GM12878 (cell line): ENCODE data around the gene UTP25. TPM values are rescaled to one million over a fixed set of nuclear protein-coding genes. Genes with fewer than 3 reads are reported as not detected.

ENCODE experiments used
- ATAC-seq: fragments of 200-7000 bp; cut with Tn5 transposase; 3 replicates; pipeline ENCODE4 v1.9.1; 2020; ENCODE audit warnings: mild to moderate bottlenecking, moderate library complexity
- BruUV-seq: library from RNA; stranded (reverse); fragments of 400-500 nt; replicated peaks from 2 replicates; lab custom pipeline; 2021; lab: Mats Ljungman, UMichigan
- CTCF ChIA-PET: fragments of 300-600 bp; sonication (Branson Sonifier 250); formaldehyde crosslinking; extraction: SDS; loops from one replicate; lab custom pipeline; 2021; ENCODE audit warnings: inconsistent platforms; lab: Yijun Ruan, JAX
- POLR2A ChIA-PET: fragments of 350-600 bp; formaldehyde crosslinking; extraction: SDS; loops from one replicate; lab custom pipeline; 2021; ENCODE audit warnings: inconsistent platforms; lab: Charles Lee
- RAD21 ChIA-PET: fragments of 300-600 bp; sonication (Branson Sonifier 250); formaldehyde crosslinking; loops from one replicate; lab custom pipeline; 2023; ENCODE audit warnings: antibody characterized with exemption; ENCODE audit not compliant: unreplicated experiment; lab: Charles Lee
- SMC1A ChIA-PET: fragments of 300-600 bp; sonication (Branson Sonifier 250); formaldehyde crosslinking; loops from one replicate; lab custom pipeline; 2023; ENCODE audit not compliant: unreplicated experiment, uncharacterized antibody; lab: Charles Lee
- DNase-seq: peaks from one replicate; pipeline ENCODE4 v3.0.0-alpha.2; 2011; ENCODE audit warnings: low read depth, low spot score
- FAIRE-seq: peaks from 3 replicates; lab custom pipeline; 2011; peaks lifted over from hg19 to GRCh38; lab: Jason Lieb, UNC
- H2AFZ ChIP-seq: 2 replicates; pipeline ENCODE4 v1.6.0; 2011; ENCODE audit warnings: low read depth, low read length, control low read depth; ENCODE audit not compliant: control insufficient read depth
- H3K27ac ChIP-seq: 2 replicates; pipeline ENCODE4 v1.5.1; 2011; ENCODE audit warnings: control low read depth; ENCODE audit not compliant: control insufficient read depth, insufficient read depth
- H3K27me3 ChIP-seq, 2 experiments: replicated peaks in 1 of 2; 2 replicates each; pipeline versions ENCODE4 v1.6.0 to v1.6.1; 2011; ENCODE audit warnings: low read length in 1 of 2; ENCODE audit not compliant: control insufficient read depth in 2 of 2, insufficient read depth in 2 of 2
- H3K36me3 ChIP-seq, 2 experiments: 2 replicates each; pipeline ENCODE4 v1.5.1; 2011; ENCODE audit warnings: low read length in 1 of 2; ENCODE audit not compliant: control insufficient read depth in 2 of 2, insufficient read depth in 2 of 2
- H3K4me1 ChIP-seq: 2 replicates; pipeline ENCODE4 v1.6.1; 2011; ENCODE audit warnings: mild to moderate bottlenecking, low read length, moderate library complexity, mixed read lengths; ENCODE audit not compliant: control insufficient read depth, insufficient read depth
- H3K4me2 ChIP-seq: 2 replicates; pipeline ENCODE4 v1.6.0; 2011; ENCODE audit warnings: control low read depth; ENCODE audit not compliant: control insufficient read depth, insufficient read depth
- H3K4me3 ChIP-seq: fragments of 200-600 bp; sonication (generic); 2 replicates; pipeline ENCODE4 v1.5.1; 2016
- H3K79me2 ChIP-seq: 2 replicates; pipeline ENCODE4 v1.6.0; 2011; ENCODE audit warnings: low read length; ENCODE audit not compliant: control insufficient read depth, insufficient read depth
- H3K9ac ChIP-seq: 2 replicates; pipeline ENCODE4 v1.8.0; 2011; ENCODE audit warnings: low read length, control low read depth, mixed read lengths; ENCODE audit not compliant: control insufficient read depth, insufficient read depth
- H3K9me3 ChIP-seq: replicated peaks from 3 replicates; pipeline ENCODE4 v1.5.1; 2011; ENCODE audit warnings: mild to moderate bottlenecking, low read length; ENCODE audit not compliant: control insufficient read depth, insufficient read depth
- H4K20me1 ChIP-seq: 2 replicates; pipeline ENCODE4 v1.6.0; 2011; ENCODE audit not compliant: control insufficient read depth, insufficient read depth
- CUX1 ChIP-seq: IDR thresholded peaks from 2 replicates; pipeline ENCODE4 v1.6.1; 2012; ENCODE audit warnings: improper control_type of control experiment, low read depth, low read length; ENCODE audit not compliant: insufficient replicate concordance
- EGR1 ChIP-seq, 2 experiments: IDR thresholded peaks; 1 replicate in 1 of 2; 2 replicates in 1 of 2; pipeline ENCODE4 v1.6.1; 2011 to 2012; ENCODE audit warnings: low read depth in 2 of 2, low read length in 2 of 2, borderline replicate concordance in 1 of 2, mild to moderate bottlenecking in 1 of 2, moderate library complexity in 1 of 2
- GABPA ChIP-seq: IDR thresholded peaks from 2 replicates; pipeline ENCODE4 v1.6.1; 2014; ENCODE audit warnings: antibody characterized with exemption, low read depth, mild to moderate bottlenecking, inconsistent platforms
- IKZF2 ChIP-seq, 2 experiments: fragments of 450-650 bp; IDR thresholded peaks; 2 replicates each; pipeline ENCODE4 v1.6.1; 2017; ENCODE audit warnings: mild to moderate bottlenecking in 2 of 2, moderate library complexity in 2 of 2
- IRF4 ChIP-seq: IDR thresholded peaks from 2 replicates; pipeline ENCODE4 v1.6.1; 2011; ENCODE audit warnings: low read depth, low read length
- JUNB ChIP-seq: IDR thresholded peaks from 2 replicates; pipeline ENCODE4 v1.6.1; 2016; ENCODE audit warnings: antibody characterized with exemption, mild to moderate bottlenecking
- NFYA ChIP-seq: IDR thresholded peaks from 2 replicates; pipeline ENCODE4 v1.6.1; 2011; ENCODE audit warnings: low read depth, mild to moderate bottlenecking, low read length, improper control_type of control experiment, borderline replicate concordance
- PKNOX1 ChIP-seq: fragments of 450-650 bp; IDR thresholded peaks from 2 replicates; pipeline ENCODE4 v1.6.1; 2016; ENCODE audit warnings: mild to moderate bottlenecking
- RELB ChIP-seq: fragments of 450-650 bp; IDR thresholded peaks from 2 replicates; pipeline ENCODE4 v1.6.1; 2017; ENCODE audit warnings: low read depth, mild to moderate bottlenecking, moderate library complexity
- RFX5 ChIP-seq: IDR thresholded peaks from 2 replicates; pipeline ENCODE4 v1.6.1; 2011; ENCODE audit warnings: low read depth, low read length, improper control_type of control experiment
- SMAD5 ChIP-seq: IDR thresholded peaks from 2 replicates; pipeline ENCODE4 v1.6.1; 2016; ENCODE audit warnings: antibody characterized with exemption, low read depth
- WGBS: methylation state at CpG from one replicate; pipeline ENCODE4 v1.1.6; 2016; ENCODE audit warnings: low lambda C conversion rate; ENCODE audit not compliant: insufficient replicate concordance, insufficient coverage; ENCODE audit errors: missing lambda C conversion rate; 5-methylcytosine and 5-hydroxymethylcytosine counted together
- in situ Hi-C: fragments of 300-500 bp; cut with MboI; formaldehyde crosslinking; loops from 9 replicates; pipeline ENCODE4 v1.14.3; 2018; ENCODE audit warnings: mixed read lengths
- intact Hi-C: fragments of 100-400 bp; cut with micrococcal nuclease; formaldehyde crosslinking; loops from one replicate; pipeline ENCODE4 v1.14.2; 2022; ENCODE audit not compliant: unreplicated experiment
- polyA plus RNA-seq, 11 experiments: library from polyadenylated mRNA; depleted of rRNA in 4 of 11; unstranded in 6 of 11; stranded (reverse) in 5 of 11; fragments of >200 nt; fragmentation: Nextera tagmentation in 4 of 11; fragmentation: Illumina TruSeq in 1 of 11; extraction: Ambion mirVana in 4 of 11; extraction: Trizol in 1 of 11; gene quantifications; 1 replicate in 1 of 11; 2 replicates in 10 of 11; pipeline versions ENCODE4 v1.2.1 to v1.2.3, GENCODE V29; 2011 to 2016; ENCODE audit warnings: inconsistent platforms in 2 of 11, missing spikeins in 2 of 11, low read depth in 1 of 11
- total RNA-seq, 4 experiments: library from RNA; depleted of rRNA in 3 of 4; stranded (reverse); fragments of >200 nt in 3 of 4; fragmentation: Illumina TruSeq in 1 of 4; extraction: Trizol in 1 of 4; gene quantifications; 2 replicates each; pipeline versions ENCODE4 v1.2.1 to v1.2.3, GENCODE V29; 2013 to 2021
- TF ChIP-seq, protein P1 (sequence below): fragments of 450-650 bp; conservative IDR thresholded peaks from 2 replicates; pipeline ENCODE4 v1.6.1; 2017; ENCODE audit warnings: mild to moderate bottlenecking, moderate library complexity

UTP25 gene
- total and polyA plus RNA-seq, 10 of the 15 experiments (the other 5 are each of a cell fraction or from before 2014, with no cell fraction given) = 3.0 to 13.3 (median 8.5) TPM

DNA sequence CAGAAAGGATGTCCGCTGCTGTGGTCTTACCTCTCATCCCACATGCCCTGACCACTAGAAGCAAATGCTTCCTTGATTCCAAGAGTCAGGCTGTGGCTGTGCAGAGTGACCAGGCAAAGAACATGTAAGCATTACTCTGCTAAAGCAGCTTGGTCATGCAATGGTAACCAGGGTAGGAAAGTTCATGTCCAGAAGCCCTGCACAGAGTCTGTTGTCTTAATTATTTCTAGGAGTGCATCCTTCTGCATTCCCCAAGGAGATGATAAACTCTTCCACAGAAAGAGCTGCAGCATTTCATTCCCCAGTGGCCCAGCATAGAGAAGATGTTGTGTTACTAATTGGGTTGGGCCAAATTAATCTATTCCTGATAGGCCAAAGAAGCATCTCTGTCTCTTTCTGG, 10.1 kb upstream of the UTP25 start (continued):
- TF ChIP-seq IKZF2 (IDR thresholded peaks at IDR 0.05) (no peak), RELB (no peak), NFYA (no peak)

- SMC1A ChIA-PET = interaction anchor here (1.4 to 5.2 kb wide), 2 partner anchors 33 to 53 kb away, joined by 6 to 24 read pairs; no protein-coding TSS in a partner anchor
- no TSS peak for BruUV-seq
- 0% methylated on average over 1 of the region's 1 CpG for WGBS
- TF ChIP-seq JUNB (no peak), EGR1 (IDR thresholded peaks at IDR 0.05; ENCODE audit: borderline replicate concordance in 1 of 2, low read depth in 2 of 2, low read length in 2 of 2) (no peak), IRF4 (no peak), GABPA (no peak), RFX5 (no peak), PKNOX1 (no peak), SMAD5 (no peak), CUX1 (no peak)
- TF ChIP-seq, protein P1, sequence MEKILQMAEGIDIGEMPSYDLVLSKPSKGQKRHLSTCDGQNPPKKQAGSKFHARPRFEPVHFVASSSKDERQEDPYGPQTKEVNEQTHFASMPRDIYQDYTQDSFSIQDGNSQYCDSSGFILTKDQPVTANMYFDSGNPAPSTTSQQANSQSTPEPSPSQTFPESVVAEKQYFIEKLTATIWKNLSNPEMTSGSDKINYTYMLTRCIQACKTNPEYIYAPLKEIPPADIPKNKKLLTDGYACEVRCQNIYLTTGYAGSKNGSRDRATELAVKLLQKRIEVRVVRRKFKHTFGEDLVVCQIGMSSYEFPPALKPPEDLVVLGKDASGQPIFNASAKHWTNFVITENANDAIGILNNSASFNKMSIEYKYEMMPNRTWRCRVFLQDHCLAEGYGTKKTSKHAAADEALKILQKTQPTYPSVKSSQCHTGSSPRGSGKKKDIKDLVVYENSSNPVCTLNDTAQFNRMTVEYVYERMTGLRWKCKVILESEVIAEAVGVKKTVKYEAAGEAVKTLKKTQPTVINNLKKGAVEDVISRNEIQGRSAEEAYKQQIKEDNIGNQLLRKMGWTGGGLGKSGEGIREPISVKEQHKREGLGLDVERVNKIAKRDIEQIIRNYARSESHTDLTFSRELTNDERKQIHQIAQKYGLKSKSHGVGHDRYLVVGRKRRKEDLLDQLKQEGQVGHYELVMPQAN = no peak
- TF ChIP-seq, all 136 proteins: peak for 0
- H2AFZ ChIP-seq = no peak overlapping the region
- no peaks in the 10 kb centered on the region for H3K36me3 ChIP-seq
- no peak for ATAC-seq
- no peaks in the 10 kb centered on the region for H4K20me1 ChIP-seq
- no peak overlapping the region for H3K4me3 ChIP-seq
- H3K9ac ChIP-seq = no peak overlapping the region
- no peak for FAIRE-seq
- H3K27me3 ChIP-seq = no peaks in the 10 kb centered on the region; a peak in 1 of 4 replicates
- no peak overlapping the region for H3K4me2 ChIP-seq
- no peak for DNase-seq
- ChIA-PET POLR2A (interaction anchor here (0.7 to 1.1 kb wide), 2 partner anchors 8 to 1936 kb away, joined by 3 to 5 read pairs; partner anchors contain the start of gene UTP25), RAD21 (interaction anchor here (1.2 kb wide), 1 partner anchor 50 kb away, joined by 4 read pairs; no protein-coding TSS in a partner anchor), CTCF (interaction anchor here (0.6 to 7.4 kb wide), 6 partner anchors 9 to 46 kb away, joined by 4 to 72 read pairs (median 4); partner anchors contain the start of genes C1orf74 and UTP25)
- H3K9me3 ChIP-seq = no peaks in the 10 kb centered on the region
- no peaks in the 10 kb centered on the region for H3K4me1 ChIP-seq
- H3K79me2 ChIP-seq = no peaks in the 10 kb centered on the region
- intact Hi-C loops = no loop called here
- in situ Hi-C loops = no loop called here
- H3K27ac ChIP-seq = no peak overlapping the region
These were observed 8.7 kb upstream of the UTP25 start for GRCh38 chr1:209819058-209819457.
